GM12878 (cell line): ENCODE results near the gene PDCD6IP. TPM values are rescaled to one million over a fixed set of nuclear protein-coding genes. Genes with fewer than 3 reads are reported as not detected.

Experiments
- ATAC-seq: fragments of 200-7000 bp; cut with Tn5 transposase; 3 replicates; pipeline ENCODE4 v1.9.1; 2020; ENCODE audit warnings: mild to moderate bottlenecking, moderate library complexity
- BruUV-seq: library from RNA; stranded (reverse); fragments of 400-500 nt; replicated peaks from 2 replicates; lab custom pipeline; 2021; lab: Mats Ljungman, UMichigan
- CTCF ChIA-PET: fragments of 300-600 bp; sonication (Branson Sonifier 250); formaldehyde crosslinking; extraction: SDS; loops from one replicate; lab custom pipeline; 2021; ENCODE audit warnings: inconsistent platforms; lab: Yijun Ruan, JAX
- POLR2A ChIA-PET: fragments of 350-600 bp; formaldehyde crosslinking; extraction: SDS; loops from one replicate; lab custom pipeline; 2021; ENCODE audit warnings: inconsistent platforms; lab: Charles Lee
- RAD21 ChIA-PET: fragments of 300-600 bp; sonication (Branson Sonifier 250); formaldehyde crosslinking; loops from one replicate; lab custom pipeline; 2023; ENCODE audit warnings: antibody characterized with exemption; ENCODE audit not compliant: unreplicated experiment; lab: Charles Lee
- SMC1A ChIA-PET: fragments of 300-600 bp; sonication (Branson Sonifier 250); formaldehyde crosslinking; loops from one replicate; lab custom pipeline; 2023; ENCODE audit not compliant: unreplicated experiment, uncharacterized antibody; lab: Charles Lee
- DNase-seq: peaks from one replicate; pipeline ENCODE4 v3.0.0-alpha.2; 2011; ENCODE audit warnings: low read depth, low spot score
- FAIRE-seq: peaks from 3 replicates; lab custom pipeline; 2011; peaks lifted over from hg19 to GRCh38; lab: Jason Lieb, UNC
- H2AFZ ChIP-seq: 2 replicates; pipeline ENCODE4 v1.6.0; 2011; ENCODE audit warnings: low read depth, low read length, control low read depth; ENCODE audit not compliant: control insufficient read depth
- H3K27ac ChIP-seq: 2 replicates; pipeline ENCODE4 v1.5.1; 2011; ENCODE audit warnings: control low read depth; ENCODE audit not compliant: control insufficient read depth, insufficient read depth
- H3K27me3 ChIP-seq, 2 experiments: replicated peaks in 1 of 2; 2 replicates each; pipeline versions ENCODE4 v1.6.0 to v1.6.1; 2011; ENCODE audit warnings: low read length in 1 of 2; ENCODE audit not compliant: control insufficient read depth in 2 of 2, insufficient read depth in 2 of 2
- H3K36me3 ChIP-seq, 2 experiments: 2 replicates each; pipeline ENCODE4 v1.5.1; 2011; ENCODE audit warnings: low read length in 1 of 2; ENCODE audit not compliant: control insufficient read depth in 2 of 2, insufficient read depth in 2 of 2
- H3K4me1 ChIP-seq: 2 replicates; pipeline ENCODE4 v1.6.1; 2011; ENCODE audit warnings: mild to moderate bottlenecking, low read length, moderate library complexity, mixed read lengths; ENCODE audit not compliant: control insufficient read depth, insufficient read depth
- H3K4me2 ChIP-seq: 2 replicates; pipeline ENCODE4 v1.6.0; 2011; ENCODE audit warnings: control low read depth; ENCODE audit not compliant: control insufficient read depth, insufficient read depth
- H3K4me3 ChIP-seq: fragments of 200-600 bp; sonication (generic); 2 replicates; pipeline ENCODE4 v1.5.1; 2016
- H3K79me2 ChIP-seq: 2 replicates; pipeline ENCODE4 v1.6.0; 2011; ENCODE audit warnings: low read length; ENCODE audit not compliant: control insufficient read depth, insufficient read depth
- H3K9ac ChIP-seq: 2 replicates; pipeline ENCODE4 v1.8.0; 2011; ENCODE audit warnings: low read length, control low read depth, mixed read lengths; ENCODE audit not compliant: control insufficient read depth, insufficient read depth
- H3K9me3 ChIP-seq: replicated peaks from 3 replicates; pipeline ENCODE4 v1.5.1; 2011; ENCODE audit warnings: mild to moderate bottlenecking, low read length; ENCODE audit not compliant: control insufficient read depth, insufficient read depth
- H4K20me1 ChIP-seq: 2 replicates; pipeline ENCODE4 v1.6.0; 2011; ENCODE audit not compliant: control insufficient read depth, insufficient read depth
- CBFB ChIP-seq: IDR thresholded peaks from 2 replicates; pipeline ENCODE4 v1.6.1; 2016; ENCODE audit warnings: antibody characterized with exemption, low read depth
- CREM ChIP-seq: IDR thresholded peaks from 2 replicates; pipeline ENCODE4 v1.6.1; 2014; ENCODE audit warnings: antibody characterized with exemption, low read depth
- ELK1 ChIP-seq: IDR thresholded peaks from 2 replicates; pipeline ENCODE4 v1.6.1; 2012; ENCODE audit warnings: low read depth, low read length, improper control_type of control experiment
- MTA2 ChIP-seq: fragments of 450-650 bp; IDR thresholded peaks from 2 replicates; pipeline ENCODE4 v1.6.1; 2016; ENCODE audit warnings: low read depth, mild to moderate bottlenecking, moderate library complexity
- RAD51 ChIP-seq: fragments of 450-650 bp; IDR thresholded peaks from 2 replicates; pipeline ENCODE4 v1.6.1; 2016; ENCODE audit warnings: moderate library complexity, mild to moderate bottlenecking, inconsistent platforms
- RELB ChIP-seq: fragments of 450-650 bp; IDR thresholded peaks from 2 replicates; pipeline ENCODE4 v1.6.1; 2017; ENCODE audit warnings: low read depth, mild to moderate bottlenecking, moderate library complexity
- TAF1 ChIP-seq: IDR thresholded peaks from 2 replicates; pipeline ENCODE4 v1.6.1; 2011; ENCODE audit warnings: mild to moderate bottlenecking, low read depth, low read length, borderline replicate concordance
- WGBS: methylation state at CpG from one replicate; pipeline ENCODE4 v1.1.6; 2016; ENCODE audit warnings: low lambda C conversion rate; ENCODE audit not compliant: insufficient replicate concordance, insufficient coverage; ENCODE audit errors: missing lambda C conversion rate; 5-methylcytosine and 5-hydroxymethylcytosine counted together
- in situ Hi-C: fragments of 300-500 bp; cut with MboI; formaldehyde crosslinking; loops from 9 replicates; pipeline ENCODE4 v1.14.3; 2018; ENCODE audit warnings: mixed read lengths
- intact Hi-C: fragments of 100-400 bp; cut with micrococcal nuclease; formaldehyde crosslinking; loops from one replicate; pipeline ENCODE4 v1.14.2; 2022; ENCODE audit not compliant: unreplicated experiment
- polyA plus RNA-seq, 11 experiments: library from polyadenylated mRNA; depleted of rRNA in 4 of 11; unstranded in 6 of 11; stranded (reverse) in 5 of 11; fragments of >200 nt; fragmentation: Nextera tagmentation in 4 of 11; fragmentation: Illumina TruSeq in 1 of 11; extraction: Ambion mirVana in 4 of 11; extraction: Trizol in 1 of 11; gene quantifications; 1 replicate in 1 of 11; 2 replicates in 10 of 11; pipeline versions ENCODE4 v1.2.1 to v1.2.3, GENCODE V29; 2011 to 2016; ENCODE audit warnings: inconsistent platforms in 2 of 11, missing spikeins in 2 of 11, low read depth in 1 of 11
- total RNA-seq, 4 experiments: library from RNA; depleted of rRNA in 3 of 4; stranded (reverse); fragments of >200 nt in 3 of 4; fragmentation: Illumina TruSeq in 1 of 4; extraction: Trizol in 1 of 4; gene quantifications; 2 replicates each; pipeline versions ENCODE4 v1.2.1 to v1.2.3, GENCODE V29; 2013 to 2021

PDCD6IP gene
- total and polyA plus RNA-seq, 10 of the 15 experiments (the other 5 are each of a cell fraction or from before 2014, with no cell fraction given) = 16.0 to 169 (median 81.2) TPM

- ChIA-PET SMC1A (no interaction called here), RAD21 (no interaction called here), POLR2A (no interaction called here), CTCF (no interaction called here)
- intact Hi-C loops (no loop called here), in situ Hi-C loops (no loop called here)
- Histone ChIP-seq H3K9me3 (no peaks in the 10 kb centered on the region), H3K27ac (no peak overlapping the region), H4K20me1 (no peaks in the 10 kb centered on the region), H2AFZ (no peak overlapping the region), H3K36me3 (peaks cover 3 to 19% of the 10 kb centered on the region in 2 experiments), H3K79me2 (no peaks in the 10 kb centered on the region), H3K4me3 (no peak overlapping the region), H3K4me1 (no peaks in the 10 kb centered on the region), H3K9ac (no peak overlapping the region), H3K4me2 (no peak overlapping the region), H3K27me3 (no peaks in the 10 kb centered on the region)
- no TSS peak for BruUV-seq
- no peak for TF ChIP-seq RELB
- no peak for TF ChIP-seq CBFB
- no peak for TF ChIP-seq CREM
- no peak for TF ChIP-seq TAF1
- no peak for TF ChIP-seq RAD51
- TF ChIP-seq MTA2 = no peak
- TF ChIP-seq ELK1 = no peak
- DNase-seq (no peak), ATAC-seq (no peak), FAIRE-seq (no peak)
- 99% methylated on average over 4 of the region's 4 CpGs for WGBS
Measured at GRCh38 chr3:33858131-33858530, 59.7 kb downstream of the PDCD6IP start.
